ENCODE results near the gene SPIRE2.
A peak's percentile ranks its signal among the peaks of the same experiment; 100 is the strongest.
"Not testable (repeated sequence)": the region's sequence is repeated elsewhere in the genome, so short reads cannot be mapped to it uniquely, and the experiment has no call there.

The SPIRE2 gene

GRCh38 chr16:89898201-89898967 is 70.1 kb downstream of the SPIRE2 start:
- no peak for DNase-seq (ENCODE audit: low spot score)

- no peak for DNase-seq (ENCODE audit: low spot score)
Measured at GRCh38 chr16:89899879-89900481, 71.7 kb downstream of the SPIRE2 start.

GRCh38 chr16:89900885-89901284 is 72.6 kb downstream of the SPIRE2 start:
- no peak for DNase-seq (ENCODE audit: low spot score)

GRCh38 chr16:89902980-89903379 is 74.7 kb downstream of the SPIRE2 start:
- no peak for DNase-seq (ENCODE audit: low spot score)

GRCh38 chr16:89903908-89904515 is 75.7 kb downstream of the SPIRE2 start:
- no peak for DNase-seq (ENCODE audit: low spot score)

- DNase-seq (ENCODE audit: low spot score): no peak
Measured at GRCh38 chr16:89904606-89905510, 76.6 kb downstream of the SPIRE2 start.

GRCh38 chr16:89905511-89906139 is 77.3 kb downstream of the SPIRE2 start:
- DNase-seq (ENCODE audit: low spot score): no peak

- no peak for DNase-seq (ENCODE audit: low spot score)
Measured at GRCh38 chr16:89906140-89907025, 78.1 kb downstream of the SPIRE2 start.

- no peak for DNase-seq (ENCODE audit: low spot score)
Measured at GRCh38 chr16:89907055-89907814, 79.0 kb downstream of the SPIRE2 start.

- DNase-seq (ENCODE audit: low spot score): no peak
Measured at GRCh38 chr16:89908236-89908635, 80.0 kb downstream of the SPIRE2 start.

- DNase-seq (ENCODE audit: low spot score): peak; percentile 62
Measured at GRCh38 chr16:89909777-89910716, 81.8 kb downstream of the SPIRE2 start.

GRCh38 chr16:89910717-89911354 is 82.6 kb downstream of the SPIRE2 start:
- no peak for DNase-seq (ENCODE audit: low spot score)

- no peak for DNase-seq (ENCODE audit: low spot score)
Measured at GRCh38 chr16:89911375-89911774, 83.1 kb downstream of the SPIRE2 start.

- DNase-seq (ENCODE audit: low spot score): no peak
Measured at GRCh38 chr16:89912143-89912542, 83.9 kb downstream of the SPIRE2 start.

- DNase-seq (ENCODE audit: low spot score): no peak
Measured at GRCh38 chr16:89912627-89913026, 84.4 kb downstream of the SPIRE2 start.

GRCh38 chr16:89913408-89914387 is 85.4 kb downstream of the SPIRE2 start:
- no peak for DNase-seq (ENCODE audit: low spot score)

- not testable (repeated sequence) for DNase-seq (ENCODE audit: low spot score)
Measured at GRCh38 chr16:89914642-89915285, 86.5 kb downstream of the SPIRE2 start.

All from kidney tubule cell (primary cell).